Esophagus squamous epithelium (tissue), 5 donors: ENCODE results near the gene LNP1. TPM values are rescaled to one million over a fixed set of nuclear protein-coding genes. Genes with fewer than 3 reads are reported as not detected.

ENCODE experiments used
- DNase-seq: peaks from one replicate; lab custom pipeline; 2025; lab: John Stamatoyannopoulos, UW
- H3K27ac ChIP-seq, 4 donors: fragments of 200-600 bp; sonication (generic); one replicate each; pipeline ENCODE4 v1.5.1; 2016 to 2019; ENCODE audit warnings: mild to moderate bottlenecking in 1 of 4
- H3K27me3 ChIP-seq, 4 donors: fragments of 200-600 bp; sonication (generic); 1 replicate in 3 of 4; 2 replicates in 1 of 4; pipeline versions ENCODE4 v1.5.1 to v1.6.0; 2017 to 2021; ENCODE audit warnings: antibody characterized with exemption in 1 of 4
- H3K36me3 ChIP-seq, 3 donors: fragments of 200-600 bp; sonication (generic); one replicate each; pipeline ENCODE4 v1.5.1; 2016 to 2019
- H3K4me1 ChIP-seq, 3 donors: fragments of 200-600 bp; sonication (generic); one replicate each; pipeline ENCODE4 v1.5.1; 2017 to 2019
- H3K4me3 ChIP-seq, 4 donors: fragments of 200-600 bp; sonication (generic); 1 replicate in 3 of 4; 2 replicates in 1 of 4; pipeline ENCODE4 v1.5.1; 2016 to 2019; ENCODE audit warnings: mild to moderate bottlenecking in 2 of 4, moderate library complexity in 1 of 4
- H3K9me3 ChIP-seq, 3 donors: fragments of 200-600 bp; sonication (generic); one replicate each; pipeline ENCODE4 v1.5.1; 2016 to 2019
- POLR2A ChIP-seq, 4 donors: fragments of 450-650 bp; IDR thresholded peaks; one replicate each; pipeline ENCODE4 v1.6.1; 2017; ENCODE audit warnings: antibody characterized with exemption in 4 of 4, mild to moderate bottlenecking in 4 of 4, moderate library complexity in 3 of 4
- WGBS, 2 donors: methylation state at CpG; one replicate each; pipeline ENCODE4 v1.1.5; 2018; 5-methylcytosine and 5-hydroxymethylcytosine counted together
- intact Hi-C: fragments of 100-400 bp; cut with DNase I; formaldehyde crosslinking; loops from one replicate; pipeline ENCODE4 v1.15.0; 2022
- total RNA-seq, 4 donors: library from RNA; depleted of rRNA; stranded (reverse); fragments of >200 nt; gene quantifications; one replicate each; pipeline ENCODE4 v1.1.0, GENCODE V29; 2016
- TF ChIP-seq, protein P1 (sequence below), 6 experiments: fragments of 450-650 bp in 4 of 6; fragments of 200-600 bp in 2 of 6; sonication (generic) in 2 of 6; IDR thresholded peaks; one replicate each; pipeline ENCODE4 v1.5.1; 2016 to 2019; ENCODE audit warnings: antibody characterized with exemption in 6 of 6, mild to moderate bottlenecking in 4 of 6, moderate library complexity in 4 of 6
- donor health status: DM: yes; HTN: yes; CAD: no.

The LNP1 gene
- total RNA-seq, 4 donors from 2014 or later: 0.31 to 1.5 (median 0.97) TPM

DNA sequence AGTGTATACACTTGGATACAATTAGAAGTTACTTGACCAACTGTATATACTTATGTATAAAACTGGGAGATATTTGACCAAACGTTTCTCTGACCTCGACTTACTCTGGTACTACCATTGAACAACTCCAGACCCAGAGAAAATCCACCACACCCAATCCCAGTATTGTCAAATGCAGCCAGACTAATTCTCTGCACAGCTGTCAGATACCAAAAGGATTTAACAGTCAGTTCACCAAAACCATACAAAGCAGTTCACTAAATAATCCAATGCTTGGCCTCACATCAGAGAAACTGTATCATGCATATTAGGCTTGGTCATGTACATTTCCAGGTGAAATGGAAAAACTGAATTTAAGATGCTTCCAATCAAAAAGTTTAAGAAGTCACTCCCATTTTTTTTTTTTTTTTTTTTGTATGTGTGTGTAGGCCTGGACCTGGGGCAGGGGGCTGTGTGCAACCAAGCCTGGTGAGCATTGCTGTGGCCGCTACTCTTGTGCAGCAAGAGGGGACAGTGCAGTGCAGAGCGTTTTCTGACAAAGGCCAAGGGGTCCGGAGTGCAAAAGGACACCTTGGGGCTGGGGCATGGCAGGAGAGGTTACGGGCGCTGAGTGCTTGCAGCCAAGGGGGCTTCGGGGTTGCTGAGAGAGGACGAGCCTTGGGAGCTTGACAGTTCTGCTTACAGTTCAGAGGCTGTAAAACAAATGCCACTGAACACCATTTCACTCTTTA, 1.8 kb upstream of the LNP1 start:
- H3K4me3 ChIP-seq: peak overlapping the region; percentile 89 to 96 (median 91)
- 33 to 40% methylated on average over 9 of the region's 9 CpGs for WGBS, 2 donors
- no peak for DNase-seq

GRCh38 chr3:100400419-100400779, 940 bp upstream of the LNP1 start:
- peak overlapping the region; percentile 89 to 96 (median 91) for H3K4me3 ChIP-seq
- H3K4me1 ChIP-seq: peaks cover 10 to 73% (median 30%) of the 10 kb centered on the region in 3 donors
- no peak for DNase-seq
- intact Hi-C loops: no loop called here
- no peaks in the 10 kb centered on the region for H3K9me3 ChIP-seq
- no peaks in the 10 kb centered on the region for H3K36me3 ChIP-seq
- H3K27ac ChIP-seq: peak overlapping the region; percentile 91 to 94 (median 92)
- 0% methylated on average over 2 to 7 of the region's 22 CpGs for WGBS, 2 donors
- no peaks in the 10 kb centered on the region for H3K27me3 ChIP-seq
- TF ChIP-seq, protein P1, sequence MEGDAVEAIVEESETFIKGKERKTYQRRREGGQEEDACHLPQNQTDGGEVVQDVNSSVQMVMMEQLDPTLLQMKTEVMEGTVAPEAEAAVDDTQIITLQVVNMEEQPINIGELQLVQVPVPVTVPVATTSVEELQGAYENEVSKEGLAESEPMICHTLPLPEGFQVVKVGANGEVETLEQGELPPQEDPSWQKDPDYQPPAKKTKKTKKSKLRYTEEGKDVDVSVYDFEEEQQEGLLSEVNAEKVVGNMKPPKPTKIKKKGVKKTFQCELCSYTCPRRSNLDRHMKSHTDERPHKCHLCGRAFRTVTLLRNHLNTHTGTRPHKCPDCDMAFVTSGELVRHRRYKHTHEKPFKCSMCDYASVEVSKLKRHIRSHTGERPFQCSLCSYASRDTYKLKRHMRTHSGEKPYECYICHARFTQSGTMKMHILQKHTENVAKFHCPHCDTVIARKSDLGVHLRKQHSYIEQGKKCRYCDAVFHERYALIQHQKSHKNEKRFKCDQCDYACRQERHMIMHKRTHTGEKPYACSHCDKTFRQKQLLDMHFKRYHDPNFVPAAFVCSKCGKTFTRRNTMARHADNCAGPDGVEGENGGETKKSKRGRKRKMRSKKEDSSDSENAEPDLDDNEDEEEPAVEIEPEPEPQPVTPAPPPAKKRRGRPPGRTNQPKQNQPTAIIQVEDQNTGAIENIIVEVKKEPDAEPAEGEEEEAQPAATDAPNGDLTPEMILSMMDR (IDR thresholded peaks at IDR 0.05): no peak
- no peak for TF ChIP-seq POLR2A (IDR thresholded peaks at IDR 0.05)

More for the DNA sequence above, 1.8 kb upstream of the LNP1 start:
- Histone ChIP-seq H3K27ac (peak overlapping the region in 2 of 4 donors; percentile 91 to 94), H3K4me1 (peaks cover 10 to 78% (median 30%) of the 10 kb centered on the region in 3 donors), H3K36me3 (no peaks in the 10 kb centered on the region), H3K27me3 (no peaks in the 10 kb centered on the region), H3K9me3 (no peaks in the 10 kb centered on the region)
- intact Hi-C loops: no loop called here
- TF ChIP-seq, protein P1 (IDR thresholded peaks at IDR 0.05): no peak
- no peak for TF ChIP-seq POLR2A (IDR thresholded peaks at IDR 0.05)

DNA sequence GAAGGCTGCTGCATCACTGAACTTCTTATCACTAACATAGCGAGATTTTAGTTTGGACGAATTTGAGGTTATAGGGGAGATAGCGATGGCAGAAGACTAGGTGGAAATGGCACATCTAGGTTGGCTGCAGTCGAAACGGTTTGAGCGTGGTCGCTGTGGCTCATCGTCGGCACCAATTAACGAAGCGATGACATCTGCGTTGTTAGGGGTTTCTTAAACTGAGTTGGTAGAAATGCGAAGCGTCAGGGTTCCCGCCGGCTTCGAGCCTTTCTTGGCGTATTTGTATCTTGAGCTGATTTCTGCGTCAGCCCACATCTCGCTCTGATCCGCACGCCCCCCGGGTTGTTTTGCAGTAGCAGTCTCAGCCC, 319 bp downstream of the LNP1 start:
- 0 to 2% methylated on average over 9 to 23 of the region's 23 CpGs for WGBS, 2 donors

GRCh38 chr3:100402256-100402655, 917 bp downstream of the LNP1 start:
- Histone ChIP-seq H3K4me1 (peaks cover 10 to 56% (median 30%) of the 10 kb centered on the region in 3 donors), H3K27ac (peak overlapping the region; percentile 91 to 94 (median 92)), H3K36me3 (no peaks in the 10 kb centered on the region), H3K27me3 (no peaks in the 10 kb centered on the region), H3K9me3 (no peaks in the 10 kb centered on the region), H3K4me3 (peak overlapping the region; percentile 89 to 96 (median 91))
- intact Hi-C loops: no loop called here
- TF ChIP-seq POLR2A (IDR thresholded peaks at IDR 0.05): no peak
- TF ChIP-seq, protein P1 (IDR thresholded peaks at IDR 0.05): no peak
- no peak for DNase-seq
- WGBS, 2 donors: 2% methylated on average over 2 of the region's 2 CpGs

More for the DNA sequence above, 319 bp downstream of the LNP1 start:
- Histone ChIP-seq H3K4me3 (peak overlapping the region; percentile 89 to 96 (median 91)), H3K27me3 (no peaks in the 10 kb centered on the region), H3K4me1 (peaks cover 10 to 62% (median 30%) of the 10 kb centered on the region in 3 donors), H3K9me3 (no peaks in the 10 kb centered on the region), H3K36me3 (no peaks in the 10 kb centered on the region), H3K27ac (peak overlapping the region; percentile 91 to 94 (median 92))
- TF ChIP-seq, protein P1 (IDR thresholded peaks at IDR 0.05): no peak
- TF ChIP-seq POLR2A (IDR thresholded peaks at IDR 0.05): no peak
- intact Hi-C loops: no loop called here
- no peak for DNase-seq

GRCh38 chr3:100402891-100403290, 1.6 kb downstream of the LNP1 start:
- intact Hi-C loops: no loop called here
- DNase-seq: no peak
- 43 to 46% methylated on average over 2 of the region's 2 CpGs for WGBS, 2 donors

More at GRCh38 chr3:100402891-100403290, 1.6 kb downstream of the LNP1 start:
- no peak for TF ChIP-seq POLR2A (IDR thresholded peaks at IDR 0.05)
- TF ChIP-seq, protein P1 (IDR thresholded peaks at IDR 0.05): no peak
- no peak overlapping the region for H3K27ac ChIP-seq
- peak overlapping the region in 2 of 4 donors; percentile 89 to 93 for H3K4me3 ChIP-seq
- H3K4me1 ChIP-seq: peaks cover 10 to 50% (median 30%) of the 10 kb centered on the region in 3 donors
- no peaks in the 10 kb centered on the region for H3K27me3 ChIP-seq
- H3K9me3 ChIP-seq: no peaks in the 10 kb centered on the region
- H3K36me3 ChIP-seq: no peaks in the 10 kb centered on the region
